Measurements from ENCODE around the gene NPHS2. TPM values are rescaled to one million over a fixed set of nuclear protein-coding genes. Genes with fewer than 3 reads are reported as not detected.

NPHS2 gene
- not detected in 2 replicates for total RNA-seq (2012; rRNA removed)

DNA sequence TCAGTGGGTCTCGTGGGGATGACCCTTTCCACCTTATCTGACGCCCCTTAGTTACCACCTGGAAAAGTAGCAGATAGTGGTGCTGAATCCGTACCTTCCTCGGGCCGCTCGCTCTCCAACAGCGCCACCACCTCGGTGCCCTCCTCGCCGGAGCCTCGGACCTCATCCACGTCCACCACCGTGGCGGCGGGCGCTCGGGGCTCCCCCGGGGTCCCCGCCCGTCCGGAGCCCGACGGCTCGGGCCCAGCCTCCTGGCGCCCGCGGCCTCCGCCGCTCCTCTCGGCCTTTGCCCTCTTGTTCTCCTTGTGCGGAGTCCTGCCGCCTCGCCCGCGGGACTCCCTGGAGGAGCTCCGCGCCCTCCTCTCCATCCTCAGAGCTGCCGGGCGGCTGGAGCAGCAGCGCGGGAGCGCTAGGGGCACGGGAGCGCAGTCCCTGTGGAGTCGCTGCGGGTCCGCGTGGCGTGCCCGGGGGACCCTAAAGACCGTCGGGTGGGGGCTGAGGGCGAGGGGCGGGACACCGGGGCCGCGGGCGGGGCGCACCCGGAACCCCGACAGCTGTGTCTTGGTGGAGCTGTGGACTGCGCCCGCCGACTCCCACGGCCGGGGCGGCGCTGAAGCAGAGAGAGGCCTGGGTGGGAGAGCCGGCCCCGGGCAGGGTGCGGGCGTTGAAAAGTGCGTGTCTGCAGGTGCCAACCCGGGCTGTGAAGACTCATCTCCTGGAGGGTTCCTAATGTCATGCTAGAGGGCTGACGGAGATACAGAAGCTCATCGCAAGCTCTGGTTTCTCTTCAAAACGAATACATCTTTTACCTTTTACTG lies at the start of gene NPHS2:
Gene NPHS2, minus strand, starts transcription at position 452 of the 818 bp plus-strand sequence. Its CDS starts 84 bp downstream, at position 368.
- Histone ChIP-seq H3K4me1 (ENCODE audit: control insufficient read depth, insufficient read depth, low read length) (no peaks in the 10 kb centered on the region), H3K4me2 (ENCODE audit: low read length) (no peak within 1 kb of the TSS), H3K36me3 (ENCODE audit: insufficient read depth, low read length) (no peaks in the 10 kb centered on the region), H3K4me3 (ENCODE audit: low read length) (no peak within 1 kb of the TSS), H3K9ac (ENCODE audit: low read depth, low read length) (no peak within 1 kb of the TSS), H3K9me3 (replicated peaks; ENCODE audit: low read length) (no peaks in the 10 kb centered on the region), H3K27me3 (ENCODE audit: control insufficient read depth, insufficient read depth, low read length) (peaks cover 51% of the 10 kb centered on the region)

- Histone ChIP-seq H3K36me3 (ENCODE audit: insufficient read depth, low read length) (no peaks in the 10 kb centered on the region), H3K4me2 (ENCODE audit: low read length) (no peak overlapping the region), H3K27me3 (ENCODE audit: control insufficient read depth, insufficient read depth, low read length) (peaks cover 16% of the 10 kb centered on the region), H3K9ac (ENCODE audit: low read depth, low read length) (no peak overlapping the region), H3K9me3 (replicated peaks; ENCODE audit: low read length) (no peaks in the 10 kb centered on the region), H3K4me3 (ENCODE audit: low read length) (no peak overlapping the region), H3K4me1 (ENCODE audit: control insufficient read depth, insufficient read depth, low read length) (no peaks in the 10 kb centered on the region)
Observed at GRCh38 chr1:179612361-179612760, 36.6 kb upstream of the NPHS2 start.

DNA sequence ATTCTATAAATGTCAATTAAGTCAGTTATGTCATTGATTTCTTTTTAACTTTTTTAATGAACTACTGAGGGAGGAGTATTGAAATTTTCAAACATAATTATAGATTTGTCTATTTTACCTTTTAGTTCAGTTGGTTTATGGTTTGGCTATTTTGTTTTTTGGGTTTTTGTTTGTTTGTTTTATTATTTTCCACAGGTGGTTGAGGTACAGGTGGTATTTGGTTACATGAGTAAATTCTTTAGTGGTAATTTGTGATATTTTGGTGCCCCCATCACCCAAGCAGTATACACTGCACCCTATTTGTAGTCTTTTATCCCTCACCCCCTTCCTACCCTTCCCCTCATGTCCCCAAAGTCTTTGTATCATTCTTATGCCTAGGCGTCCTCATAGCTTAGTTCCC lies 25.3 kb upstream of the NPHS2 start:
- peaks cover 17% of the 10 kb centered on the region for H3K27me3 ChIP-seq (ENCODE audit: control insufficient read depth, insufficient read depth, low read length)
- H3K4me2 ChIP-seq (ENCODE audit: low read length) = no peak overlapping the region
- H3K4me3 ChIP-seq (ENCODE audit: low read length) = no peak overlapping the region
- H3K9ac ChIP-seq (ENCODE audit: low read depth, low read length) = no peak overlapping the region
- H3K9me3 ChIP-seq (replicated peaks; ENCODE audit: low read length) = no peaks in the 10 kb centered on the region
- H3K4me1 ChIP-seq (ENCODE audit: control insufficient read depth, insufficient read depth, low read length) = no peaks in the 10 kb centered on the region
- no peaks in the 10 kb centered on the region for H3K36me3 ChIP-seq (ENCODE audit: insufficient read depth, low read length)

GRCh38 chr1:179599623-179600249 lies 24.0 kb upstream of the NPHS2 start:
- H3K9ac ChIP-seq (ENCODE audit: low read depth, low read length) = no peak overlapping the region
- no peak overlapping the region for H3K4me3 ChIP-seq (ENCODE audit: low read length)
- no peak overlapping the region for H3K4me2 ChIP-seq (ENCODE audit: low read length)
- no peaks in the 10 kb centered on the region for H3K9me3 ChIP-seq (replicated peaks; ENCODE audit: low read length)
- peaks cover 16% of the 10 kb centered on the region for H3K27me3 ChIP-seq (ENCODE audit: control insufficient read depth, insufficient read depth, low read length)
- no peaks in the 10 kb centered on the region for H3K36me3 ChIP-seq (ENCODE audit: insufficient read depth, low read length)
- H3K4me1 ChIP-seq (ENCODE audit: control insufficient read depth, insufficient read depth, low read length) = no peaks in the 10 kb centered on the region

DNA sequence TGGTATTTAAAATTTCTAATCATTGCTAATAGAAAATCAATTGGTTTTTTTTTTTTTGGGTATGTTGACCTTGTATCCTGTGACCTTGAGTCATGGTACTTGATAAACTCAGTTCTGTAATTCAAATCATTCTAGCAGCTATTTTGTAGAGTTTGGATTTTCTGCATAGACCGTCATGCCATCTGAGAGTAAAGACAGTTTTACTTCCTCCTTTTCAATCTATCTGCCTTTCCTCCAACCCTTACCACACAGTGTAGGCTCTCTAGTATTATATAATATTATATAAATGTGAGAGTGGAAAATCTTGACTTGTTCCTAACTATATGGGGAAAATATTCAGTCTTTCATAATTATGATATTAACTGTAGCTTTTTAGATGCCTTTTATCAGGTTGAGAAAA lies 22.9 kb upstream of the NPHS2 start:
- no peak overlapping the region for H3K4me2 ChIP-seq (ENCODE audit: low read length)
- no peaks in the 10 kb centered on the region for H3K9me3 ChIP-seq (replicated peaks; ENCODE audit: low read length)
- H3K9ac ChIP-seq (ENCODE audit: low read depth, low read length) = no peak overlapping the region
- no peaks in the 10 kb centered on the region for H3K36me3 ChIP-seq (ENCODE audit: insufficient read depth, low read length)
- no peak overlapping the region for H3K4me3 ChIP-seq (ENCODE audit: low read length)
- H3K27me3 ChIP-seq (ENCODE audit: control insufficient read depth, insufficient read depth, low read length) = peaks cover 26% of the 10 kb centered on the region
- H3K4me1 ChIP-seq (ENCODE audit: control insufficient read depth, insufficient read depth, low read length) = no peaks in the 10 kb centered on the region

GRCh38 chr1:179591592-179592580 lies 16.1 kb upstream of the NPHS2 start, which contains the start of gene TDRD5:
Gene TDRD5, plus strand, starts transcription at chr1:179591832. Its CDS starts 784 bp downstream, at chr1:179592616.
- Histone ChIP-seq H3K9ac (ENCODE audit: low read depth, low read length) (no peak within 1 kb of the TSS), H3K4me3 (ENCODE audit: low read length) (no peak within 1 kb of the TSS), H3K4me1 (ENCODE audit: control insufficient read depth, insufficient read depth, low read length) (no peaks in the 10 kb centered on the region)

GRCh38 chr1:179591253-179591591 lies 15.5 kb upstream of the NPHS2 start:
- H3K36me3 ChIP-seq (ENCODE audit: insufficient read depth, low read length) = no peaks in the 10 kb centered on the region
- no peak overlapping the region for H3K9ac ChIP-seq (ENCODE audit: low read depth, low read length)
- H3K4me2 ChIP-seq (ENCODE audit: low read length) = no peak overlapping the region
- peaks cover under 1% of the 10 kb centered on the region for H3K4me1 ChIP-seq (ENCODE audit: control insufficient read depth, insufficient read depth, low read length)
- peaks cover 46% of the 10 kb centered on the region for H3K27me3 ChIP-seq (ENCODE audit: control insufficient read depth, insufficient read depth, low read length)
- H3K9me3 ChIP-seq (replicated peaks; ENCODE audit: low read length) = no peaks in the 10 kb centered on the region
- H3K4me3 ChIP-seq (ENCODE audit: low read length) = no peak overlapping the region

More at GRCh38 chr1:179591592-179592580, 16.1 kb upstream of the NPHS2 start, which contains the start of gene TDRD5:
- H3K27me3 ChIP-seq (ENCODE audit: control insufficient read depth, insufficient read depth, low read length) = peaks cover 50% of the 10 kb centered on the region
- H3K4me2 ChIP-seq (ENCODE audit: low read length) = no peak within 1 kb of the TSS
- H3K36me3 ChIP-seq (ENCODE audit: insufficient read depth, low read length) = no peaks in the 10 kb centered on the region
- no peaks in the 10 kb centered on the region for H3K9me3 ChIP-seq (replicated peaks; ENCODE audit: low read length)

DNA sequence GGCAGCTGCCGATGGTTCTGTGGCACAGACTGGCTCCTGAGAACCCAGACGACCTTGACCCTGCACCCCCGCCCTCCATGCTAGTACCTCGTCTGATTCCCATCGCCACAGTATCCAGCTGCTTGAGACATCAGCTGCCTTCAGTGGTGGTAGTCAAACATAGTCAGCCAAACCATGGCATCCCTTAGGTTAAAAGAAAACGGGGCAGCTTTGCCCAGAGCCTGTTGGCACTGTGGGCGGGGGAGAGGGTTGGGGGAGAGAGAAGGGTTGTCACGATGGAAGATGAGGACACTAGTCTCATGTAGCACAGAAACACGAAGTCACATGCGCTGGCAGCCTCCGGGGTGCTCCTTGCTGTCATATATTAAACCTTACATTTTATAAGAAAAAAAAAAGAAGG lies 14.9 kb upstream of the NPHS2 start:
- H3K4me3 ChIP-seq (ENCODE audit: low read length) = no peak overlapping the region
- peaks cover 46% of the 10 kb centered on the region for H3K27me3 ChIP-seq (ENCODE audit: control insufficient read depth, insufficient read depth, low read length)
- H3K9ac ChIP-seq (ENCODE audit: low read depth, low read length) = no peak overlapping the region
- peaks cover 6% of the 10 kb centered on the region for H3K4me1 ChIP-seq (ENCODE audit: control insufficient read depth, insufficient read depth, low read length)
- no peaks in the 10 kb centered on the region for H3K36me3 ChIP-seq (ENCODE audit: insufficient read depth, low read length)
- H3K9me3 ChIP-seq (replicated peaks; ENCODE audit: low read length) = no peaks in the 10 kb centered on the region
- no peak overlapping the region for H3K4me2 ChIP-seq (ENCODE audit: low read length)

DNA sequence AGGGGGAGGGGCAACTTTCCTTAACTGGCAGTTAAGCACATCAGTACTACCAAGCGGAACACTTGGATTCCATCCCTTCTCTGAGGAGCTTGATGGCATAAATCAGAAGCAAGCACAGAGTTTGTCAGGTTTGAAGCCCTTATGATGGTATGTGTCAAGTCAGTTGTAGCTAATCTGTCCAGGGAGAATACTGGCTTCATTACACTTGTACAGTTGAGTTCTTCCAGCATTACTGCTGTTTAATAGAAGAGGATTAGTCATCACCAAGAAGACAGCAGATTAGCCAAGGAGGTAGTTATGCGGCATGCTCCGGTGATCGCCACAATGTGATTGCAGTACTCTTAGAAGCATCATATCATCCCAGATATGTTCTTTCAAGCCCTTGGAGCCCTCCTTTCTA lies 13.8 kb upstream of the NPHS2 start:
- peaks cover 8% of the 10 kb centered on the region for H3K4me1 ChIP-seq (ENCODE audit: control insufficient read depth, insufficient read depth, low read length)
- peaks cover 45% of the 10 kb centered on the region for H3K27me3 ChIP-seq (ENCODE audit: control insufficient read depth, insufficient read depth, low read length)
- H3K9me3 ChIP-seq (replicated peaks; ENCODE audit: low read length) = no peaks in the 10 kb centered on the region
- H3K4me3 ChIP-seq (ENCODE audit: low read length) = no peak overlapping the region
- no peaks in the 10 kb centered on the region for H3K36me3 ChIP-seq (ENCODE audit: insufficient read depth, low read length)
- no peak overlapping the region for H3K9ac ChIP-seq (ENCODE audit: low read depth, low read length)
- no peak overlapping the region for H3K4me2 ChIP-seq (ENCODE audit: low read length)

DNA sequence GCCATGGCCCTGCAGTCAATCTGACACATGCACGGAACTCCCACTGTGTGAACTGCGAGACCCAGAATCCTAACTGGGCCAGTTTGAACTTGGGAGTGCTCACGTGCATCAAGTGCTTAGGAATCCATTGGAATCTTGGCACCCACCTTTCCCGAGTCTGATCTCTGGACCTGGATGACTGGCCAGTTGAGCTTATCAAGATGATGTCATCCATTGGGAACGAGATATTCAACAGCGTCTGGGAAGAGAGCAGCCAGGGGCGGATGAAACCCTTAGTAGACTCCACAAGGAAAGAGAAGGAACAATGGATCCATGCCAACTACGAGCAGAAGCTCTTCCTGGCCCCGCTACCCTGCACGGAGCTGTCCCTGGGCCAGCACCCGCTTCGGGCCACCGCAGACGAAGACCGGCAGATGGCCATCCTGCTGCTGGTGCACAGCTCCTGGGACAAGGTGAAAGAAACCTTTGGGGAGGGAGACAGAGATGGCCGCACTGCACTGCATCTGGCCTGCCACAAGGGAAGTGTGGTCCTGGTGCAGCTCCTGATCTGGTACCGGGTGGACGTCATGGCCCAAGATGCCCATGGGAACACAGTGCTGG lies 12.8 kb upstream of the NPHS2 start:
- no peak overlapping the region for H3K9ac ChIP-seq (ENCODE audit: low read depth, low read length)
- H3K36me3 ChIP-seq (ENCODE audit: insufficient read depth, low read length) = no peaks in the 10 kb centered on the region
- no peaks in the 10 kb centered on the region for H3K9me3 ChIP-seq (replicated peaks; ENCODE audit: low read length)
- H3K27me3 ChIP-seq (ENCODE audit: control insufficient read depth, insufficient read depth, low read length) = peaks cover 37% of the 10 kb centered on the region
- H3K4me1 ChIP-seq (ENCODE audit: control insufficient read depth, insufficient read depth, low read length) = peaks cover 8% of the 10 kb centered on the region
- H3K4me2 ChIP-seq (ENCODE audit: low read length) = no peak overlapping the region
- H3K4me3 ChIP-seq (ENCODE audit: low read length) = no peak overlapping the region

DNA sequence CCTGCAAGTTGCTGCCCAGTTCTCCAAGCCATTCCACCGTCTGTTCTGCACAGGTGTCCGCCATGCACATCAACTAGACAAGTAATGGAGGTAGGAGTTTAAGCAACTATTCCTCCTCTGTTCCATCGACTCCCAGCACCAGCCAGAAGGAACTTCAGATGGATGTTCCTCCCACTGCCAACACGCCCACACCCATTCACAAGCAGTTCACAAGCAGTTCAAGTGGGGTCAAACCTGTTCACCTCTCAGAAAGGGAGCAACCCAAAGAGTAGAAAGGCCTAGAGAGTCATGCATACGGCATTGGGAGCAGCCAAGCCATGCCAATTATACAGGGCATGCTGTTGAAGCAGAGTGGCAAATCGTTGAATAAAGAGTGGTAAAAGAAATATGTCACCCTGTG lies 11.6 kb upstream of the NPHS2 start:
- Histone ChIP-seq H3K4me3 (ENCODE audit: low read length) (no peak overlapping the region), H3K9ac (ENCODE audit: low read depth, low read length) (no peak overlapping the region), H3K4me2 (ENCODE audit: low read length) (no peak overlapping the region), H3K36me3 (ENCODE audit: insufficient read depth, low read length) (no peaks in the 10 kb centered on the region), H3K27me3 (ENCODE audit: control insufficient read depth, insufficient read depth, low read length) (peaks cover 27% of the 10 kb centered on the region), H3K9me3 (replicated peaks; ENCODE audit: low read length) (no peaks in the 10 kb centered on the region), H3K4me1 (ENCODE audit: control insufficient read depth, insufficient read depth, low read length) (peaks cover 8% of the 10 kb centered on the region)
